ENCODE data around the gene FER1L5.

The FER1L5 gene

DNA sequence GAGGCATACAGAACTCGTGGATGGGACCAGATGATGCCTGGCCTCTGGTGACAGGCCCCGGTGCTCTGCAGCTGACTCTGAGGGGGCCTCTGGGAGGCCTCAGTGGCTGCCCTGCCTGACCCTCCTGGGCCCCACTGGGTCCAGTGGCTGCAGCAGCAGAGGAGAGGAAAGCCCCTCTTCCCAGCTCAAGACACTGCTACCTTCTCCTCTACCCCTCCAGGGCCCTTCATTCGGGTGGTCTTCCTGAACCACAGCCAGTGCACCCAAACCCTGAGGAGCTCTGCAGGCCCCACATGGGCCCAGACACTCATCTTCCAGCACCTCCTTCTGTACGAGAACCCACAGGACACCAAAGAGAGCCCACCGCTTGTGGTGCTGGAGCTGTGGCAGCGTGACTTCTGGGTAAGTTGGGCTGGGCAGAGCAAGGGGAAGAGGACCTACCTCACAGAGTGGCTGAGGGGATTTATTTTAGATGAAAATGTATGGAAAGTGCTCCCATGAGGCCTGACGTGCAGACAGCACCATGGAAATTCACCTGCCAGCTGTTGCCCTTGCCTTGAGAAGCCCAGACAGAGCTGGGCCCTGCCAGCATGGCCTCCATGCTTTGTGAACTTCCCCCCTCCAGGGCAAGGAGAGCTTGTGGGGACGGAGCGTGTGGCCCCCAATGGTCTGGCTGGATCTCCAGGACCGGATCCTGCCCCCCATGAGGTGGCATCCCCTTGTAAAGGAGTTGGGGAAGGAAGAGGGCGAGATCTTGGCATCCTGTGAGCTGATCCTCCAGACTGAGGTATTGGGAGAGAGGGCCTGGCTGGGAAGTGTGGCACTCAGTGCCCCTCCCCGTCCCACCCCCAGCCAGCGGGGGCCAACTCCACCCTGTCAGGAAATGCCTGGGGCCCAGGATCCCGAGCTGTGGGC lies 51.0 kb downstream of the FER1L5 start:
- no peak for DNase-seq (ENCODE audit: insufficient read length, low spot score)

DNA sequence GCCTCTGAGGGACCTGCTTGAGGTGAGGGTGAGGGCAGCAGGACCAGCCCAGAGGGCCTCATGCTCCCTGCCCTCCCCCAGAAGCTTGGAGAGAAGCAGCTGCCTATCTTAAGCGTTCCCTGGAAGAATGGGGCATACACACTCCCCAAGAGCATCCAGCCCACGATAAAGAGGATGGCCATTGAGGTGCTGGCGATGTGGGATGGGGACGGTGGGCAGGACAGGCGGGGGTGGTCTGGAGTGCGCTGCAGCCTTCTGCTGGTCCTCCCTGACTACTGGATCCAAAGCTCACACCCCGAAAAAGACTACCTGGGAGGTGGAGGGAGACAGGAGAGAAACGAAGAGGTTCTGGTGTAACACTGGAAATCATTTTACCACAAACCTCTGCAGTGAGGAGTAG lies 51.7 kb downstream of the FER1L5 start:
- DNase-seq (ENCODE audit: insufficient read length, low spot score) (no peak), FAIRE-seq (no peak)

More for the DNA sequence above, 51.0 kb downstream of the FER1L5 start:
- no peak for FAIRE-seq

DNA sequence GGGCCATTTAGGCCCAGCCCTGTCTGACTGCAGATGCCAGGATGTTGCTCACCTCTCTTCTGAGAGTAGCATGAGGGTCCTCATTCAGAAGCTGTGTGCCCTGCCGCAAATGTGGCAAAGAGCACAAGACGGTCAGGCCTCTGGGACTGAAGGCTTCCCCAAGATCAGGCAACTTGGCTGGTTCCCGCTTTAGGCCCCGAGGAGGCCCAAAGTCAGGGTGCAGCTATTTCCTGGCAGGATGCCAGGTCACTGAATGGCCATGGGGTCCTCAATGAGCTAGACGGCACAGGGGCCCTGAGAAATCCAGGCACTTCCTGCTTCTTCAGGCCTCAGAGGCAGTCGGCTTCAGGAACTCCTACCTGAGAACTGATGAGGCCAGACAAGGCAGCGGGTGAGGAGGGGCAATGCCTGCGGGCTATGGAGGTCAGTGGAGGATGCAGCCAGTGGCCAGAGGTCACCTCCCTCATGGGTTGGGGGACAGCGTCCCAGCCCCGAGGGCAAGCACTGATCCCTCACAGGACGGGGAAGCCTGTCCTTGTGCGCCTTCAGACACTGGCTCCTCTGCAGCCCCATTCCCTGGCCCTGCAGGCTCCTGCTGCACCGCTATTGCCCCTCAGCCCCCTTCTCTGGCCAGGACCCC lies 52.4 kb downstream of the FER1L5 start:
- no peak for DNase-seq (ENCODE audit: insufficient read length, low spot score)
- FAIRE-seq: peak; percentile 46

GRCh38 chr2:96695602-96696001 lies 53.0 kb downstream of the FER1L5 start:
- DNase-seq (ENCODE audit: insufficient read length, low spot score) (no peak), FAIRE-seq (no peak)

GRCh38 chr2:96697476-96697875 lies 54.9 kb downstream of the FER1L5 start:
- peak; percentile 63 for FAIRE-seq
- DNase-seq (ENCODE audit: insufficient read length, low spot score): no peak

GRCh38 chr2:96698221-96698861 lies 55.8 kb downstream of the FER1L5 start:
- FAIRE-seq (no peak), DNase-seq (ENCODE audit: insufficient read length, low spot score) (no peak)

GRCh38 chr2:96699021-96699420 lies 56.5 kb downstream of the FER1L5 start:
- DNase-seq (ENCODE audit: insufficient read length, low spot score): no peak
- no peak for FAIRE-seq

GRCh38 chr2:96699621-96700020 lies 57.1 kb downstream of the FER1L5 start:
- DNase-seq (ENCODE audit: insufficient read length, low spot score) (no peak), FAIRE-seq (no peak)

DNA sequence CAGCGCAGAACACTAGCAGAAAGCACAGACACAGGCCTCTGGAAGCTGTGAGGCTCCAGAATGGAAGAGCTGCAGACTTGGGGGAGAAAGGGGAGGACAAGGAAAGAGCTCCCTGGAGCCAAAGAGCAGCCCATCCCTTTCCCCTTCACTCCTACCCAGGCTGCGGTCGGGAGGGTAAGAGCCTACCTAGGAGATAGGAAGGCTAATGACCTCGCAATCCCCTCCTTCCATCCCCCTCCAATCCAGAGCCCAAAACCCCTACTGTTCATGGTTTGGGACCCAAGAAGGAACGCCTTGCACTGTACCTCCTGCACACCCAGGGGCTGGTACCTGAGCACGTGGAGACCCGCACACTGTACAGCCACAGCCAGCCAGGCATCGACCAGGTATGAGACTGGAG lies 57.5 kb downstream of the FER1L5 start:
- no peak for FAIRE-seq
- DNase-seq (ENCODE audit: insufficient read length, low spot score): no peak

DNA sequence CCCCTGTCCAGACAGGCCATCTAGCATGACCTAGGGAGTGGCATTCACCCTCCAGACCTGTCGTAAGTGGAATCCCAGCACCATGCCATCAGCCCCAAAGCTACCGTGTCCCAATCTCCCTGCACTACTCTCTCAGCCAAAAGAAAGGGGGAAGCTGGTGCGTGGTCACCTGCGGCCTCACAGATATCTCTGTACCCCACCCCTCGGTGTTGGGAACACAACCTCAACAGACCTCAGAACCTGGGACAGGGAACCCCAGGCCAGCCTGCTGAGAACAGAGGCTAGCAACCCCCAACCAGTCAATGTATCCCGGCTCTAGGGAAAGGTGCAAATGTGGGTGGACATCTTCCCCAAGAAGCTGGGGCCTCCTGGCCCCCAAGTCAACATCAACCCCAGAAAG lies 59.1 kb downstream of the FER1L5 start:
- FAIRE-seq: peak; percentile 42
- DNase-seq (ENCODE audit: insufficient read length, low spot score): no peak

DNA sequence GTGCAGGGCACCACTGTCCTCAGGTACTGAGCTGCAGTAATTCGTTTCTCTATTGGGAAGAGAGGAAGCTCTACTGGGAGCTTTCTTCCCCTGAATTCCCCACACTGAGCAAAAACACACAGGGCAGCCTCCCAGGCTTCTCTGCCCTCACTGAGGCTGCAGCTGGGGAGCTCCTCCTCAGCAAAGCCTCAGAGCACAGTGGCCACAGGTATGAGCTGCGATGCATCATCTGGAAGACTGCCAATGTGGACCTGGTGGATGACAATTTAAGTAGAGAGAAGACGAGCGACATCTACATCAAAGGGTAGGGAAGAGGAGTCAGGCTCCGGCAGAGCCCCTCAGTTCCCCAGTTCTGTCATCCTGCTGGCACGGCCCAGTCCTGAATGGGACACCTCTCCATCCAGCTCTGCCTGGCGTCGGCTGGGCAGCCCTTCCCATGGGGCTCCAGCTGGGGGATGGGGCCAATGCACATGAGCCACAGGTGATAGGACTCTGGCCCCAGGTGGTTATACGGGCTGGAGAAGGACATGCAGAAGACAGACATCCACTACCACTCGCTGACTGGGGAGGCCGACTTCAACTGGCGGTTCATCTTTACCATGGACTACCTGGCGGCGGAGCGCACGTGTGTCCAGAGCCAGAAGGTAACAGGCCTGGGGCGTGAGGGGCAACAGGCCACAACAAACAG lies 59.7 kb downstream of the FER1L5 start:
- DNase-seq (ENCODE audit: insufficient read length, low spot score) (no peak), FAIRE-seq (peak; percentile 71)

GRCh38 chr2:96703021-96703751 lies 60.6 kb downstream of the FER1L5 start:
- no peak for FAIRE-seq
- DNase-seq (ENCODE audit: insufficient read length, low spot score): no peak

DNA sequence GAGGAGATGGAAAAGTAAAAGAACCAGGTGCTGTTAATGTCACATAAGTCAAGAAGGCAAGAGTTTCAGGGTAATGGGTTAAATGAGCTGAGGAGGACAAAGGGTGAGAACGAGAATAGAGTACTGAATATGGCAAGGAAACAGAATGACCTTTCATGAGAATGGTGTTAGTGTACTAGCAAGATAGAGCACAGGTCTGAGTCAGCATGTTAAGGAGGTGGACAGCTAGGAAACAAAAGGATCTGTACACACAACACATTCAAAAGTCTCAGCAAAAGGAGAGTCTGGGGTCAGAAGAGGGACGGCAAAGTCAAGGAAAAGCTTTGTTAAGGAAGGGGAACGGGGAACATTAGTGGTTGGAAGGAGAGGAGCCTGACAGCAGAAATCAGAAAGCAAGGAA lies 68.4 kb downstream of the FER1L5 start:
- no peak for FAIRE-seq

DNA sequence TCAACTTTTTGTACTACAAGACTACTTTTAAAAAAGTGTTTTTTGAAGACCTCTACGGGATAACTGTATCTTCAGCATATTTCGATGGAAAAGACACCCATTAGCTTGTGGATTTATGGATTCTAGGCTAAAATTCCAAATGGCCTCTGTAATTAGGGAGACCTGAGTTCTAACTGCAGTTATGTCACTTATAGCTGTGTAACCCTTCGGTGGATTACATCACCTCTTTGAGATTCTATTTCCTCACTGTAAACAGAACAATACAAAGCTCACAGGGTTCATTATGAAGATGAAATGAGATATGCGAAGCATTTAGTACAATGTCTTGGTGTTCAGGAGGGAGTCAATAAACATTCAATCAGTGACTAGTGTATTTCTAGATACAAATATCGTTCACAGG lies 73.1 kb downstream of the FER1L5 start:
- DNase-seq (ENCODE audit: insufficient read length, low spot score) (no peak), FAIRE-seq (peak; percentile 4)

More for the DNA sequence above, 68.4 kb downstream of the FER1L5 start:
- DNase-seq (ENCODE audit: insufficient read length, low spot score): no peak

DNA sequence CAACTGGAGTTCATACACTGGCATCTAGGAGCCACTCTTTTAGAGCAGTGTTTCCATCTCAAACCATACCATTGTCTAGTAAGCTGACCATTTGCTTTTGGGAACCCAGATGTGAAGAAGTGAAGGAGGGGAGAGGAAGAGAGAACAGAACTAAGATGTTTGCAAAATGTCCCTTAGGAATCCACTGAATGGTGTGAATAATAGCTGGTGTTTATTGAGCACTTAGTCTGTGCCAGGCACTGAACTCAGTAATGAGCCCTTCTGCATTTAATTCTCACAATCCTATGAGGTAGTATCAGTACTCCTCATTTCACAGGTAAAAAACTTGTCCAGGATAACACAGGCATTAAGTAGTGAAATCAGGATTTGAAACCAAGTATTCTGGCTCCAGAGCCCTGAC lies 73.8 kb downstream of the FER1L5 start:
- FAIRE-seq (peak; percentile 83), DNase-seq (ENCODE audit: insufficient read length, low spot score) (no peak)

- DNase-seq (ENCODE audit: insufficient read length, low spot score) (no peak), FAIRE-seq (no peak)
These were observed 83.6 kb downstream of the FER1L5 start for GRCh38 chr2:96726131-96726530.

- FAIRE-seq: no peak
- DNase-seq (ENCODE audit: insufficient read length, low spot score): no peak
These were observed 84.9 kb downstream of the FER1L5 start for GRCh38 chr2:96727431-96727830.

- DNase-seq (ENCODE audit: insufficient read length, low spot score): no peak
- FAIRE-seq: no peak
These were observed 87.2 kb downstream of the FER1L5 start for GRCh38 chr2:96729748-96730147.

GRCh38 chr2:96730212-96730611 lies 87.6 kb downstream of the FER1L5 start:
- no peak for DNase-seq (ENCODE audit: insufficient read length, low spot score)
- no peak for FAIRE-seq

DNA sequence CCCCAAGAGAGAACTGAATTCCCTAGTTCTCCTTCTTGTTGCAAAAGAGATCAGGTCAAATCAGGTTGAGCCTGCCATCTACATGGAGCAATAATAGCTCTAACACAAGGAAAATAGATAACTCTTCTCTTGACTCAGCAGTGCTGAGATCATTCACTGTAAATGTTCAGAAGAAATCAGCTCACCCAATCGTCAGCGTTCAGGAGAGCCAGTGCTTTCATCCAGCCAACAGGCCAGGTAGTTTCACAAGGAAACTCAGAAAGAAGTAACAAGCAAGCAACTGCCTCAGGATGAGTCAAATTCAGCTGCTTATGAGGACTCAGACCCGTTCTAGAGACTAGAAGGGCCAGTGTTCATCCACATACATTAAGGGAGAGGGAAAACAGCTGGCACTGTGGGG lies 91.4 kb downstream of the FER1L5 start:
- DNase-seq (ENCODE audit: insufficient read length, low spot score): no peak
- no peak for FAIRE-seq
